Measurements from ENCODE around the gene PHC2. TPM values are rescaled to one million over a fixed set of nuclear protein-coding genes. Genes with fewer than 3 reads are reported as not detected.

The PHC2 gene
- total RNA-seq, 1 experiment from 2014 or later, result 245 TPM

DNA sequence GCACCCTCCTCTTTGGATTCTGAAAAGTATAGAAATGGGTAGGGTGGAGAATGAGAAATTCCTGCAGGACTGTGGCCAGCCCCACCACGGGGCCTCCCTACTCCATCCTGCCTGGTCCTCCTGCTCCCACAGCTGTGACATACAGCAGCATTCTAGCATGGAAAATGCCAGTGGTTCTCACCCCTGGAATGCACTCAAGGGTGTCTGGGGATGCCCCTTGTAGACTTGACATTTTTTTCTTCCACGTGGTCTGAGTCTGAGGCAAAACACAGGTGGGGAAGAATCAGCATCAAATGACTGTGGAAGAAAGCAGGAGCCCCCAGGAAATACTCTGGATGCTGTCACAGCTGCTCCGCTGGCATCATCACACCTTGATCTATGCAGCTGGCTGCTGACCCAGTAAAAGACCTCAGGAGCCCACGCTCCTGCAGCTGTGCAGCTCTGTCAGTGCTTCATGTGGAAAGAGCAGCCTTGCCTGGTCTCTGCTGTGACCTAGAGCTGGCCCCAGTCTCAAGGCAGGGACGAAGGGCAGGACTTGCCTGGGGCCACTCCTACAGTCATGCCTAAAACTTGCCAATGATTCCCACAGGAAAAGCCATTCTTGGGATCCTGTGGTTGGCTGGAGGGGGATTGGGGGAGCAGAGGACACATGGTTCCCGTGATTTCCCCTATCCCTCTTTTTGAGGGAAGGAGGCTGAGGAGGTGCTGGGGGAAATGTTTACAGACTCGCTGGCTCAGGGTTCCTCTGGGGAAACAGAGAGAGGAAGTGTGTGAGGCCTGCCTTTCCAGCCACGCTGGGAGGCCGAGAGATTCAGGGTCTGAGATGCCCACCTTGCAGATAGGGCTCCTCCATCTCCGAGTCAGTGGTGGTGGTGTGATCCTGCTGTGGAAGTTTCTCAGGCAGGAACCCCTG is 99.2 kb downstream of the PHC2 start:
- peak; percentile 92 for DNase-seq (ENCODE audit: low read depth)

DNA sequence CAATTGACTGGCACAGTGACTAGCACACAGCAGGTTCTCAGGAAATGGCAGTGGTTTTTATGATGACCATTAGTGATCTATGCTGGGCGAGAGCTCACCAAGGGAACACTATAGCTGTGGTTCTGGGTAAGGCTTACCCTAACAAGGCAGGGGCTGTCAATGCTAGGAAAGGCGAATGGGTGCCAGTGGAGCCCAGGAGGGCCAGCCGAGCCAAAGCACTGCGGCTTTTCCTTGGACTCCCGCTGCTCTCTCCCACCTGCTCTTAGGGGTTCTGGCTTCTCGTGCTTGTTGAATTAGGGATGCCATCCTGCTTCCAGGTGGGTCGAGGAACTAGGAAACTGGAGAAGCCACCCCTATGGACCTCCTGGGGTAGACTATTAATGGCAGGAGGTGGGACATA is 100.0 kb downstream of the PHC2 start:
- no peak for DNase-seq (ENCODE audit: low read depth)

DNA sequence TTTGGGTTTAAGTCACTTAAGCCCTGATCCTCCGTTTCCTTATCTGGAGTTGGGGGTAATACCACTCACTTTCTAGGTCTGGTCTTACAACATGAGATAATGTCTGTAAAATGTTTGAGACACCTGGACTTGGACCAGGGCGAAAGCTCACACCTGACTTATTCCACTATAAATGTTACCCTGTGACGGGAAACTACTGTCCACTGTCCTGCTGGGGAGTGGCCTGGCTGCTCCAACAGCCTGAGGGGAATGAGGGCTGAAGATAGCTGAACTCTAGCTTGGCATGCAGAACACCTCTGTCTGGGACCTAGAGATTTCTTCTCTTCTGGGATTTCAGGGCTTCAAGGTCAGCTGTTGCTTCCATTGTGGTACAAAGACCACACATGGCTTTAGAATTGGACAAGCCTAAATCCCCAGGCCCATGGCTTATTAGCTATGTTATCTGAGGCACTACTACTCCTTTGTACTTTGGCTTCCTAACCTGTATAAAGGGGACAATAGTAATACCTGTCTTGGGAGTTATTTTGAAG is 100.5 kb downstream of the PHC2 start:
- no peak for DNase-seq (ENCODE audit: low read depth)

DNA sequence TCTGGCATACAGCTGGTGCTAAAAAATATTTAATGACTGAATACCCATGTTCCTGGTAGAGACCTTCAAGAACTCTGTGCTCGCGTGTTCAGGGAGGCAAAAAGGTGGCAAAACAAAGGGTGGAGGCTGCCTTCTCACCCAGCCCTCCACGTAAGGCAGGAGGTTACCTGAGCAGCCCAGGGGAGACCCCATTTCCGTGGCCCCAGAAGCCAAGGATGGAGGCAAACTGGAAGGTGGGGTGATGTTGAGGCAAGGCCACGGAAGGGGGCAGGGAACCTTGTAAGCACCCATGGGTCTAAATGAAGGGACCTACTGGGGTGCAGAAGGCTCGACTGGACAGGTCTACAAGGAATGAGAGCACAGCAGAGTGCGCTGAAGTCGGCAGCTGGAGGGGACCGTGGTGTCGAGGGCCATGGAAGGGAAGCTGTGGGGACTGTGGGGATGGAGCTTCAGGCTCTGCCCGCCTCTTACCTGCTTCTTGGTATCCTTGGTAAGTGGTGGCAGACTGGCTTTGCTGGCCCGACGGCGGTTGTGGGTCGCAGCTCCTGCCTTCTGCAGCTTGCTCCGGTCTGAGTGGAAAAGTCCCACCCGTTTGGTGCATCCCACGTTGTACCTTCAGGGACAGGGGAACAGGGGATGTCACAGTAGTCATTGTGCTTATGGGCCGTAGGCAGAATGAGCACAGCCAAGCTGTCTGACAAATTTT is 101.1 kb downstream of the PHC2 start:
- DNase-seq (ENCODE audit: low read depth), result no peak

DNA sequence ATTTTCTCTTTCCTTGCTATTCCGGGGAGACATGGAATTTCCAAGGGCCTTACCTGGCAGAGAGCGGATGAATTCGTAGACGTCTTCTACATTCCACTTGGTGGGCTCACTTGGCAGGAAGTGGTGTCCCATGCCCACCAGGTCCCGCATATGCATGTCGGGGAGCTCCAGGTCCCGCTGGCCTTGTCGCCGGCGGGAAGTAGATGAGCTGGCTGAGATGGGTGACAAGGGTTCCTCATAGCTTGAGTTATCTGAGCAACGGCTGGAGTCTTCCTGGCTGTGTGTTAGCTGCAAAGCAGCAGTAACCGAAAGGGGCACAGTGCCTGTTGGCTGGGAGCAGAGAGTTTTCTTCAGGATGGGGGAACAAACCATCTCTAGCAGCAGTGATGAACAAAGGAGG is 102.1 kb downstream of the PHC2 start:
- DNase-seq (ENCODE audit: low read depth), result no peak

DNA sequence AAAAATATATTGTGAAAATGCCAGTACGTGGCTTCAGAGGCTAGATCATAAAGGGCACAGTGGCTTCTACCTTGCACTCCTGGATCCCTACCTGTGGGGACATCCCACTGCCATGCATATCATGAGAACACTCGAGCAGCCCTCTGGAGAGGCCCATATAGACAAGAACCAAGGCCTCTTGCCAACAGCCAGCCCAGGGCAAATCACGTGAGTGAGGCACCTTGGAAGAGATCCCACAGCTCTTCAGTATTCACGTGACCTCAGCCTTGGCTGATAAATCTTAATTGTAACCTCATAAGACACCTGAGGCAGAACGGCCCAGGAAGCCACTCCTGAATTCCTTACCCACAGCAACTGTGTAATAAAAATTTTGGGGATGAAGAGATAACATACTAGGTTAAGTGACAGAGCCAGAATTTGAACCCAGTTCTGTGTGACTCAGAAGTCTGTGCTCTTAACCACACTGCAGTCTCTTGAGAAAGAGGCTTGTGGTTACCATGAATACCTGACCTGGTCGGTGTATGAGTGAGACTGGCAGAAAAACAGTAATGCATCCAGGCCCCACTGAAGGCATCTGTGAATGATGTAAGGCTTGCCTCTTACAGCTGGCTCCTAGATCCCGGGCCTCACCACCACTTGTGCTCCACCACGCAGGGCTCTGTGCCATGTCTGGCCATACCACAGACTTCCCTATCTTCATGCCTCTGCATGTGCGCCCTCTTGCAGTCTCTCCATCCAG is 103.1 kb downstream of the PHC2 start:
- peak; percentile 99 for DNase-seq (ENCODE audit: low read depth)

DNA sequence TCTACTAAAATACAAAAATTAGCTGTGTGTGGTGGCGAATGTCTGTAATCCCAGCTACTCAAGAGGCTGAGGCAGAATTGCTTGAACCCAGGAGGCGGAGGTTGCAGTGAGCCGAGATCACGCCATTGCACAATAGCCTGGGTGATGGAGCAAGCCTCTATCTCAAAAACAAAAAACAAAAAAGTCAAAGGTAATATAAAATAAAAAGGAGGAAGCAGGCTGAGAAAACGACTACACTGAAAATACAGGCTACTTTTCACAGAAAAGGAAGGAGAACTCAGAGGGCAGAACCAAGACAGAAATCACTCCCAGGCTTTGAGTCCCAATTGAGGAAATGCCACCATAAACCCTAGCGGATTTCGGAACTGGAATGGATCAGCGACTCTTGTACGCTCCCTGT is 104.1 kb downstream of the PHC2 start:
- no peak for DNase-seq (ENCODE audit: low read depth)

DNA sequence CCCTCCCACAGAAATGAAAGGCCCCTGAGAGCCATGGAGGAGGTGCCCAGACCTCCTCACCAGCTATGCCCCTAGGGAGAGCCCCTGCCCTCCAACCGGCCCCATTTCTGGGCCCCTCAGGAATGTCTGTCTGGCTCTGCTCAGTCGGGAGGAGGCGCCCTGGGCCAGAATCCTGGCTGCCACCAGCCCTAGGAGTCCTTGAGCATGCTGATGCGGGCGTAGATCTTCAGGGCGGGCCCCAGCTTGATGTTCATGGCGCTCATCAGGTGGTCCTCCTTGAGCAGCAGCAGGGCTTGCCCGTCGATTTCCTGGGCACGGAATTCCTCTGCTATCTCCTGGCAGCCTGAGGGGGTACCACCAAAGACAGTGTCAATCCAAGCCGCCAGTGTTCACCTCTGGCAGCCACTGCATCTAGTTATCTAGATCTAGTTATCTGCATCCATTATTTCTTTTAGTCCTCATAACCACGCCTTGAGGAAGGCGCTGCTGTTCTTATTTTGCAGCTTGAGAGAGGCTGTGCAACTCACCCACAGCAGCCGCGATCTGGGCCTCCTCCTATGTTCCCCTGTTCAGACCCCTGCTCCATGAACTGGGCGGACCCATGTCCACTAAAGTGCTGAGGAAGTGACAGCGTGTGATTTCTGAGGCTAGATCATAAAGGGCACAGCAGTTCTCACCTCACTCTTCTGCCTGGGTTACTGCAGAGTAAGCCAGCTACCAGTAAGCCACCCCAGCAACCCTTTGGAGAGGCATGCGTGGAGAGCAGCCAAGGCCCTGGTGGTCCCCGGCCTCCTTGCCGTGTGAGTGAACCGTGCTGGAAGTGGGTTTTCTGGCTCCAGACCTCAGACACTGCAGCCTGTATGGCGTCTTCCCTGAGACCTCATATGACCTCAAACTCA is 106.0 kb downstream of the PHC2 start:
- DNase-seq (ENCODE audit: low read depth), result no peak

DNA sequence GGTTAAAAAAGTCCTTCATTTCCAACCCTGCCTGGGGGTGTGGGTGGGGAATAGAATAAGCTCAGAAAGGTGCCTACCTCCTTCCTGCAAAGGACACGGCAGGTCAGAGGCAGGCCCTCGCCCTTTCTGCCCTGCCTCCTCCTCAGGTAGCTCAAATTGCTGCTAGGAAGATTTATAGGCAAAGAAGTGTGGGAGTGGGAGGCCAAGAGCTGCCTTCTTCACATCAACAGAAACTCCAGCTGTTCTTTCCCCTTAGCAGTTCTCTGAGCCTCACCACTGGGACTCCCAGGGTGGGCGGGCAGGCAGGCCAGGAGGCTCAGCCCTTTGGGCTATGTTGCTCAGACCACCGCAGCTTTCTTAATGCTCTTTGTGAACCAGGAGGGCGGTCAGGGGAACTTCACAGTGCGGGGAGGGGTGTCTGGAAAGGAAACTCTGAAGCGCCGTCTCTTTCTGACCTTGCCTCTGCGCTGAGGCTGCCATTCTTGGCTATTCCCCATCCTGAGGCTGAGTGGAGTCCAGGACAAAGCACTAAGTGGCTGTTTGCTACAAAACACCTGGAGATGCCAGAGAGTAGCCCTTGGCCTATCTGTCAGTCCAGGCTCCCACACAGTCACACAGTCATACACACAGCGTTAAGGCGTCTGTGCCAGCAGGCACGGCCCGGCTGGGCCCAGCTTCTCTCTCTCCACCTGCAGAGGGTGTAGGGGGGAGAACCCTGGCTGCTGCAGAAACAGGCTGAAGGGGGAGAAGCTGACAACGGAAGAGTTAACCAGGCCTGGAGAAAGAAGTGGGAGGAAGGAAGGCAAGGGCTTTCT is 107.0 kb downstream of the PHC2 start:
- no peak for DNase-seq (ENCODE audit: low read depth)

DNA sequence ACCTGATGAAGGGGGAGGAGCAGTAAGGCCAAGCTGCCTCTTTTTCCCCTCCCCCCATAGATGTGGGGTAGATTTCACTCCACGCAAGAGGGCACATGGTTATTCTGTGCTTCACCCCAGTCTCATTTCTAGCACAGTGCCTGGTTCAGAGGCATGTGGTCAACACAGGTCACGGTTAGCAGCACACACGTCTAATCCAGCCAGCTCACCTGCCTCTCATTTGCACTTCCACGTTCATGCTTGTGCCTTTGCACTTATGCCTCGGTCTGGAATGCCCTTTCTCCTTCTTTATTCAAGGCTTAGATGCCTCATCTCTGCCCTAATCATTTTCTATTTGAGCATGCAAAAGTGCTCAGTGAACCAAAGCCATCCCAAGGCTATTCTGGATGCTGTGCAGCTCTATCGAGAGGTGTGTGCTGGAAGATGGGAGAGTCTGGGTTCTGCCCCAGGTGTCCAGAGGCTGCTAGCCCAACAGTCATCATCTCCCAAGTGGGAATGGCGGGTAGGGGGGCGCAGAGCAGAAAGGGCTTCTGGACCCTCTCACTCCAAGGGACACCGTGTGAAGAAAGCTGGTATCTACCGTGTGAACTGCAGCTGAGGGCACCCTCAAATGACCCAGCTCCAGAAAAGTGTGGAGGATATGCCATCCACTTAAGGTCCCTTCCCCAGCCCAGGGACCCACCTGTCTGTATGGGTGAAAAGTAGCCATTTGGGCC is 107.9 kb downstream of the PHC2 start:
- DNase-seq (ENCODE audit: low read depth), result no peak

DNA sequence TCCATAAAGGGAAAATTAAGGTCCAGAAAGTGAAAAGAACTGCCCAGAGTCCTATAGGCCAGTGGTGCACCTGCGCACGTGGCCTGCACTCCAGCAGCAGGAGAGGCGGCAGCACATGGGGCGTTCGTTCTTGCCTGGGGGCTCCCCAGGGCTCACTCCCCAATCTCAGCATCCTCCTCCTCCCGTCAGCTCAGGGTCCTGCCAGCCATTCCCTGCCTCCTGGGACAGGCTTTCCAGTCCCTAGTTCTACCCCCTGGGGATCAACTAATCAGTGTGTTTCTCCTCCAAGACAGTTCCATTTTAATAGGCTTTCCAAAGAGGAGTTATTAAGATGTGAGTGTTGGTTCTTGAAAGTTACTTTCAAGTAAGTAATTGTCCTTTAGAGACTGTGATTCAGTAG is 108.8 kb downstream of the PHC2 start:
- DNase-seq (ENCODE audit: low read depth), result no peak

DNA sequence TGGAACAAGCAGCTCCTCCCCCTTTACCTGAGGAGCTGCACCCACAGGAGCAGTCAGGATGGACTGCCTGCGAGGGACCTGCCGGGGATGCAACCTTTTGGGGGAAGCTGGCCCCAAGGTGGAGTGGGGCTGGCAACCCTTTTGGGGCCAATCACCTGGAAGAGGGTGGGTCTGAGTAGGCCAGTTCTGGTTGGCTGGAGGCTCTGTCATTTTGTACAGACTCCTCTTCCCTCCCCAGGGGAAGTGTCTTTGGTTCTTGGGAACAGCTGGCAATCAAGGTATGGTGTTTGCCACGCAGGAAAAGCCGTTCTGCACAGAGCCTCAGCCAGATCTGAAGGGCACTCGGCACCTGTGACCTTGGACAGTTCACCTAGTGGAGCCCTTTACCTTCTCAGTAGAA is 109.7 kb downstream of the PHC2 start:
- DNase-seq (ENCODE audit: low read depth), result no peak

DNA sequence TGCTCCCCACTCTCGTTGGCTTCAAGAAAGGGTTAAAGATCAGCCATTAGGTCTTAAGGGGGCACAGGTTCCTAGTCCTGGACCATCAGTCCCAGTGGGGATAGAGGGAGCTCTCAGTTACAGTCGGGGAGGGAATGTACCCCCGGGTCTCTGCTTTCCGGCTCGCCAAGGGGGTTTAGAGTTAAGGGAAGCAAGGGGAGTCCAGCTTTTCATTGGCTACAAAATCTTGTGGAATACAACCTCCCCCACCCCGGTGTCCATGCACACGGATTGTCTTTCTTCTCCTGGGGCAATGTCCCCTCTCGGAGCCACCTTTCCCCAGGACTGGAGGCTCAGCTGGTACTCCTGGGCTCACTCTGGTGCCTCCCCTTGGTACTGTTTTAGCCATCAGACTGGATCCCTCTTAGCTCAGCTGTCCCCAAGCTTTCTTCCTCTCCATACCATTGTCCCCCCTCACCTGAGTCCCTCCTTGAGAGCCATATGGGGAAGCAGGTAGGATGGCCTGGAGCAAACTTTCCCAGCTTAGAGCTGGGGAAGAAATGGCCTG is 110.2 kb downstream of the PHC2 start, which contains the start of gene A3GALT2:
Gene A3GALT2, minus strand, starts transcription at position 480 of the 547 bp plus-strand sequence. Its CDS starts 0 bp downstream, at position 480.
- no peak for DNase-seq (ENCODE audit: low read depth)

DNA sequence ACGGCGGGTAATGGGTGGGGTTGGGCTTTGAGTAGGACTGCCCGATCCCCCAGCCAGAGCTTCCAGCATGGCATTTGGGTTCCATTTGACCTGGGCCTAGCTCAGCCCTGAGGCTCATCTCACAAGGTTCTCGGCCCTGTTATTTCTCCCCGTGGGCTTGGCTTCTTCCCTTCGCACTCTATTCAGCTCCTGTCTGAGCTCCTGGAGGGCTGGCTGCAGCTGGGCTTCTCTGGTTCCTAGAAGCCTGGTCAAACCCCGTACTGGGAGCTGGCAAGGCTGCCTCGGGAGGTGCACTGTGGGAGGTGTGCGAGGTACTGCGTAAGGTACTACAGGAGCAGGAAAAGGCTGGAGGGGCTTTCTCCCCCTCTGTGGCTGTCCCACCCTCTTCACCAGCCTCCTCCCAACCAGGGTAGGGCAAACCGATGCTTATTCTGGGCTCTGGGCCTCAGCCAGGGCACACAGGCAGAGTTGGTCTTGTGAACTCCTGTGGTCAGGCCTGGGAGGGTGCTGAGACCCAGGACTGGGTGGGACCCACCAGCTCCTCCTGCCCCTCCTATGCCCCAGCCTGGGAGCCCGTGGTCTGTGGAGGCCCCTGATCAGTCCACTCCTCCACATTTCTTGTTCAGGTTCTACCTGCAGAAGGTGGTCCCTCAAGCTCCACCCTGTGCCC is 110.8 kb downstream of the PHC2 start:
- DNase-seq (ENCODE audit: low read depth), result no peak

DNA sequence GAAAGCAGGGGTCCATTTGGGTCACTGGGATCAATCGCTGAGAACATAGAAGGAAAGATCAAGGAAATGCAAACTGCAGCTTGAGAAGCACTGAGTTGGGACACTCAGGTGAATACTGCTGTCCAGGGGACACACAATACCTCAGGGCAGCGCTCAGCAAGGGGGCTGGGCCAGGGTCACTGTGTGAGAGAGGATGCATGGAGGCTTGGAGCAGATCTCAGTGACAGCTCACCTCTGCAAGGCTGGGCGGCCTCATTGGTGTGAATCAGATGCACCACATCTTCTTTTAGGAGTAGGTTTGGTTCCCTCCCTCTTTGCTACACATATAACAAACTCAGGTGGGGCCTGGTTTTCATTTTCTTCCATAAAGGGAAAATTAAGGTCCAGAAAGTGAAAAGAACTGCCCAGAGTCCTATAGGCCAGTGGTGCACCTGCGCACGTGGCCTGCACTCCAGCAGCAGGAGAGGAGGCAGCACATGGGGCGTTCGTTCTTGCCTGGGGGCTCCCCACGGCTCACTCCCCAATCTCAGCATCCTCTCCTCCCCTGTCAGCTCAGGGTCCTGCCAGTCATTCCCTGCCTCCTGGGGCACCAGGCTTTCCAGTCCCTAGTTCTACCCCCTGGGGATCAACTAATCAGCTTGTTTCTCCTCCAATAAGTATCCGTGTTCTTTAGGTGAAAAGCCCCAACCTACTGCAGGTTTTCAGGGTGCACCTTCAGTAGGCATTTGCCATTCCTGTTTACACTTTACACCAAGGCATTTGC is 111.5 kb downstream of the PHC2 start:
- no peak for DNase-seq (ENCODE audit: low read depth)

DNA sequence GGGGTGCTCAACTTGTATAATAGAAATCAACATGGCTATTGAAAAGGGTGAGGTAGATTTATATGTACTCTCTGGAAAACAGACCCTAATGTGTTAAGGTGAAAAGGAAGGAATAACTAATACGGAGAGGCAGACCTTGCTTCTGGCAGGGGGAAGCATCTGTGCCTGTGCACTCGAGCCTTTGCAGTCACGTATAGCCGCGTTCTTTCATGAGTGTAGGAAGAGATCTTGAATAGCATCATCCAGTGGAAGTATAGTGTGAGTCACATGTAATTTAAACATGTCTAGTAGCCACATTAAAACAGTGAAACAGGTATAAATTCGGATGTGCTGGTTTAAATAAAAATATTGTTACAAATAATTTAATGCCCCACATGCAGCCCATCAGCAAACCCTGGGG is 112.9 kb downstream of the PHC2 start:
- DNase-seq (ENCODE audit: low read depth), result no peak

DNA sequence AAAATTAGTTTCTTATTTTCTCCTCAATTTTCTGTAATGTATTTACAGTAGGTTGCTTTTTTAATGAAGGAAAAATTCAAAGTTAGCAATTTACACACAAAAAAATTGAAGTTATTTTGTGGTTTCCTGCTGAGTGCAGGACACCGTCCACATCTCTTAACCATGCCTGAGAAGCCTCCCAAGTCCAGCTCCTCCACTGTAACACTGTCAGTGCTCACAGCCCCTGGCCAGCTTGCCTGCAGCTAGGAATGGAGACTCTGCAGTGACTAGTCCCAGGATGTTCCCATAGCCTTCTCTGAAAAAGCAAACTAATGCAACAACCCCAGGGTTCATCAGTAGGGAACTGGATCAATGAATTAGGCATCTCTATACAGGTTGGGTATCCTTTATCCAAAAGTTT is 113.5 kb downstream of the PHC2 start:
- no peak for DNase-seq (ENCODE audit: low read depth)

DNA sequence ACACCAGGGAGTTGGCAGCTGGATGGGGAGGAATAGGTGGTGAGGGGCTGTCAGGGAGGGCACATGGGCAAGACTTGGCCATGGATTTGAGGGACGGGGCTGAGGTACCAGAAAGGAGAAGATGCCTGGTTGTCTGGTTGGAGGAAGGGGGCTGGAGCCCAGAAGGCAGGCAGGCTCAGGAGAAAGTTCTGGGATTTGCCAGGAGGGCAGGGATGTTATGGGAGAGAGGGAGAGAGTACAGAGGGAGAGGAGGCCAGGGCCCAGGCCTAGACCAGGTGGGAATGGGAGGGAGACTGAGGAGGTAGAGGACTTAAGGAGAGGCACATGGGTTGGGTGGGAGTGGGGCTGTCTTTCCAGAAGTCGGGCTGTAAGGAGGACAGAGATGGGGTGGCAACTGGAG is 114.3 kb downstream of the PHC2 start:
- DNase-seq (ENCODE audit: low read depth), result no peak

Data from LHCN-M2 (cell line).